NOMO-1 treated with DMSO at 0.1 percent for 48 hours (cell line): ENCODE measurements around the gene CCDC106.

Source experiments
- DNase-seq: peaks from one replicate; lab custom pipeline; 2025; ENCODE audit not compliant: unreplicated experiment; lab: John Stamatoyannopoulos, UW

Gene CCDC106

GRCh38 chr19:55667006-55667381, 19.0 kb downstream of the CCDC106 start:
- no peak for DNase-seq

GRCh38 chr19:55667511-55667910, 19.5 kb downstream of the CCDC106 start:
- DNase-seq: no peak

- DNase-seq: no peak
Measured at GRCh38 chr19:55667958-55668357, 19.9 kb downstream of the CCDC106 start.

GRCh38 chr19:55668603-55669348, 20.8 kb downstream of the CCDC106 start:
- DNase-seq: no peak

GRCh38 chr19:55669418-55670279, 21.6 kb downstream of the CCDC106 start:
- DNase-seq: no peak

GRCh38 chr19:55670280-55671053, 22.5 kb downstream of the CCDC106 start:
- DNase-seq: no peak

- DNase-seq: no peak
Measured at GRCh38 chr19:55671054-55671378, 23.0 kb downstream of the CCDC106 start.

- no peak for DNase-seq
Measured at GRCh38 chr19:55672418-55672817, 24.4 kb downstream of the CCDC106 start.

GRCh38 chr19:55673465-55673864, 25.5 kb downstream of the CCDC106 start:
- no peak for DNase-seq

- no peak for DNase-seq
Measured at GRCh38 chr19:55673889-55674288, 25.9 kb downstream of the CCDC106 start.

- DNase-seq: no peak
Measured at GRCh38 chr19:55674459-55674840, 26.4 kb downstream of the CCDC106 start.

- peak; percentile 96 for DNase-seq
Measured at GRCh38 chr19:55674841-55675660, 27.0 kb downstream of the CCDC106 start, which contains the start of gene EPN1. TSS of gene EPN1 (plus strand) at chr19:55675226. CDS start at chr19:55678628, 3,402 bp downstream.

- no peak for DNase-seq
Measured at GRCh38 chr19:55675661-55676354, 27.8 kb downstream of the CCDC106 start.

GRCh38 chr19:55676383-55676782, 28.4 kb downstream of the CCDC106 start:
- no peak for DNase-seq

GRCh38 chr19:55676889-55677505, 29.0 kb downstream of the CCDC106 start:
- peak; percentile 1 for DNase-seq

- no peak for DNase-seq
Measured at GRCh38 chr19:55677572-55678028, 29.6 kb downstream of the CCDC106 start.

- peak; percentile 96 for DNase-seq
Measured at GRCh38 chr19:55678121-55678671, 30.2 kb downstream of the CCDC106 start.

- DNase-seq: no peak
Measured at GRCh38 chr19:55679343-55680257, 31.6 kb downstream of the CCDC106 start.
